Stromal cell of bone marrow (primary cell): ENCODE measurements around the gene VPS13A.

Experiments
- DNase-seq: peaks from one replicate; pipeline ENCODE4 v3.0.0-alpha.2; 2012; ENCODE audit warnings: low read depth

The VPS13A gene

DNA sequence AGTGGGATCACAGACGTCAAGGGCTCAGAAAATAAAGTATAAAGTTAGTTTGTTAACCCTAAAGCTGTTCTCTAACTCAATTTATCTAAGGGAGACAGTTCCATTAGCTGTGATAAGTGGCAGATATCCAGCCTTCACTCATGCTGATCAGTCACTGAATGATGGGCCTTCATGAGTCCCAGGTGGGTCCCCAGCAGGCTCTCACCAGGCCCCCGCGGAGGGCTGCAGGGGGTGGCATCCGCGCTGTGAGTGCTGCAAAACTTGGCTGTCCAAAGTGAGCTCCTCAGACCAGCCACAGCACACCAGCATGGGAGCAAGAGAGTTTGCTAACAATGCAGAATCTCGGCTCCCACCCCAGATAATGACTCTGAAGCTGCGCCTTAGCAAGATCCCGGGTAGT is 283.6 kb downstream of the VPS13A start:
- DNase-seq, result no peak

DNA sequence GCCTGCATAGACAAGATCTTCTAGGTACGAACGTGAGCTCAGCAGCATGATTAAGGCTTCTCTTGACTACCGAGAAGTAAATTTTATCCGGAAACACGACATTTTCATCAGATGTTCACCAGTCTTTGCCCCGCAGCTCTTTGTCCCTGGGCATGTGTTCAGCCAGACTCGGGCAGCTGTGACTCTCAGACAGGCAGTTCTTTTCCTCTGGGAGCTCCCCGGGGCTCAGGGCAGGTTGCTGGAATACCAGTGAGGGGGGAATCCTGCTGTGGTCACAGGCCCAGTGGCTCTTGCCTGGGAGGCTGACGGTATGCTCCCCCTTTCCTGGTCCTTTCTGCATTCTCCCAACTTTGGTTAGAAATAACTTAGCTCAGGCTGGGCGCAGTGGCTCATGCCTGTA is 284.7 kb downstream of the VPS13A start:
- no peak for DNase-seq

DNA sequence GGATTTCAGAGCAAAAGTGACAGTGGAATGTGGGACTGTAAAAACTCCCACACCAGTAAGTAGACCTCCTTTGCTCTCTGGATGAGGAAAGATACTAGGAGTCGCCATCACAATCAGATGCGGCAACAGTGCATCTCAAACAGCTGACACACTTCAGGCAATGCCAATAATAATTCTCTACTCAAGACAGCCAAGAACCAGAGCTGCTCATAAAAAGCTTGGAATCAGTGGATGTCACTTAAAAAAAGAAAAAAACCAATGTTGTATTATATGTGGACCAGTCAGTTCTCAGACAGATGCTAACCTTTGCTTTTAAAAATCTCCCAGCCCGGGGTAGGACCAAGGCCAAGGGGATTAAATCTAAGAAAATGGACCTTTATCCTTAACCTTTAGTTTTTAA is 285.8 kb downstream of the VPS13A start:
- no peak for DNase-seq

DNA sequence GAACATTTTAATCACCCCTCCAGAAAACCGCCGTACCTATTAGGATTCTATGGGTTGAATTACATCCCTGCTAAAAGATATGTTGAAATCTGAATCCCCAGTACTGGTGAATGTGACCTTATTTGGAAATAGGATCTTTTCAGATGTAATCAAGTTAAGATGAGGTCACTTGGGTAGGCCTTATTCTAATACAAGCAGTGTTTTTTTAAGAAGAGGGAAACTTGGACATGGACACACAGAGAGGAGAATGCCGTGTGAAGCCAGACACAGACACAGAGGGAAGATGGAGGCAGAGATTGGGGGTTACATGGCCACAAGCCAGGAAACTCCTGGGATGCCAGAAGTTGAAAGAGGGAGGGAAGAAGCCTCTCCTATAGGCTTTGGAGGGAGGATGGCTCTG is 287.3 kb downstream of the VPS13A start:
- DNase-seq, result no peak

DNA sequence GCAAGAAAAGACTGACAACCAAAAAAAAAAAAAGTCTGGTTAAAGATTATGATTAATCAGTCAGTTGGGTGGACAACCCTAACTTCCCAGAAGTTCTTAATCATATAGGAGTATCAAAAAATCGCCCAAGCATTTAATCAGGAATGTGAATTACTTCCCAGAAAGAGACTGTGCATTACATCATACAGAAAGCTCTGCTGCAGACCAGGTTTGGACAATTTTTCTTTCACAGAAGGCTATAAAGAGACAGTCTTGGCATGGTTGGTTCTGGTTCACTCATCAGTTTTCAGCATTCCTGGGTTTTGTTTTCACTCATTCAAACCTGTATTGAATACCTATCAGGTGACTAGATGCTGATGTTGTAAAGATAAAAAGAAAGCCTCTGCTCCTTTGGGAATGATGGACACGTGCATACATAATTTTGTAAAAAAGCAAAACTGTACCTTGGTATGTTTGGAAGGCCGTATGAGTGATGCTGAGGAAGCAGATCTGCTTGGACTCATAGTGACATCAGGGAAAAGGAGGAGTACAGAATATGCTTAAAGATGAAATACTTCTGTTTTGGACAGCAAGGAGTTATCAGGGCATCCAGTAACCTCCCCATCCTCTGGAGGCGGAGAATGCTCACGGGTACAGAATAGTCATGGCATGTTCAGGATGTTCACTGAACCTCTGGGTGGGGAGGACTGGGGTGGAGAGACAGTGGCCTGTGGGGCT is 292.3 kb downstream of the VPS13A start:
- peak; percentile 55 for DNase-seq
